H9 (cell line): ENCODE measurements around the gene SELENOK. TPM values are rescaled to one million over a fixed set of nuclear protein-coding genes. Genes with fewer than 3 reads are reported as not detected.

Source experiments
- DNase-seq: peaks from one replicate; pipeline ENCODE4 v3.0.0-alpha.2; 2017
- H2AFZ ChIP-seq: one replicate; pipeline ENCODE4 v1.6.1; 2013; ENCODE audit warnings: mild to moderate bottlenecking, low read length, control low read depth, moderate library complexity
- H2AK5ac ChIP-seq: 2 replicates; pipeline ENCODE4 v1.6.1; 2013; ENCODE audit warnings: low read length, control low read depth, mixed read lengths; ENCODE audit not compliant: insufficient read length
- H2BK120ac ChIP-seq: one replicate; pipeline ENCODE4 v1.6.1; 2013; ENCODE audit warnings: low read depth, mild to moderate bottlenecking, low read length, control low read depth, inconsistent platforms; ENCODE audit not compliant: poor library complexity, severe bottlenecking
- H2BK12ac ChIP-seq: 2 replicates; pipeline ENCODE4 v1.6.1; 2013; ENCODE audit warnings: low read length, control low read depth, mixed read lengths, low read depth; ENCODE audit not compliant: insufficient read length
- H2BK15ac ChIP-seq: 2 replicates; pipeline ENCODE4 v1.6.1; 2013; ENCODE audit warnings: low read depth, low read length, control low read depth
- H2BK20ac ChIP-seq: one replicate; pipeline ENCODE4 v1.6.1; 2013; ENCODE audit warnings: low read depth, mild to moderate bottlenecking, low read length, control low read depth, inconsistent platforms; ENCODE audit not compliant: poor library complexity, severe bottlenecking
- H2BK5ac ChIP-seq: 2 replicates; pipeline ENCODE4 v1.6.1; 2013; ENCODE audit warnings: low read length, control low read depth, mixed read lengths; ENCODE audit not compliant: insufficient read length
- H3K14ac ChIP-seq: 2 replicates; pipeline ENCODE4 v1.6.1; 2013; ENCODE audit warnings: low read length, control low read depth; ENCODE audit not compliant: insufficient read depth
- H3K18ac ChIP-seq: 2 replicates; pipeline ENCODE4 v1.6.1; 2013; ENCODE audit warnings: low read depth, mild to moderate bottlenecking, mixed read lengths, low read length, control low read depth; ENCODE audit not compliant: insufficient read length
- H3K23ac ChIP-seq: 2 replicates; pipeline ENCODE4 v1.6.1; 2013; ENCODE audit warnings: low read length, control low read depth, mixed read lengths, low read depth; ENCODE audit not compliant: insufficient read length
- H3K23me2 ChIP-seq: 2 replicates; pipeline ENCODE4 v1.6.1; 2013; ENCODE audit warnings: low read depth, mild to moderate bottlenecking, mixed read lengths, low read length, control low read depth; ENCODE audit not compliant: insufficient read length, poor library complexity, severe bottlenecking
- H3K27ac ChIP-seq: 2 replicates; pipeline ENCODE4 v1.5.1; 2013; ENCODE audit warnings: low read length, control low read depth, mixed read lengths, low read depth; ENCODE audit not compliant: insufficient read length
- H3K27me3 ChIP-seq: 2 replicates; pipeline ENCODE4 v1.6.1; 2013; ENCODE audit warnings: low read length, control low read depth, inconsistent platforms; ENCODE audit not compliant: insufficient read depth
- H3K4ac ChIP-seq: 2 replicates; pipeline ENCODE4 v1.6.1; 2013; ENCODE audit warnings: low read depth, mild to moderate bottlenecking, control low read depth, inconsistent platforms, low read length, moderate library complexity
- H3K4me1 ChIP-seq: 2 replicates; pipeline ENCODE4 v1.6.1; 2013; ENCODE audit warnings: low read length, control low read depth, inconsistent platforms; ENCODE audit not compliant: insufficient read depth
- H3K4me2 ChIP-seq: 2 replicates; pipeline ENCODE4 v1.6.1; 2013; ENCODE audit warnings: low read length, control low read depth, mixed read lengths; ENCODE audit not compliant: insufficient read length, insufficient read depth
- H3K56ac ChIP-seq: 2 replicates; pipeline ENCODE4 v1.6.1; 2013; ENCODE audit warnings: low read depth, mild to moderate bottlenecking, mixed read lengths, low read length, control low read depth; ENCODE audit not compliant: insufficient read length
- H3K79me1 ChIP-seq: 2 replicates; pipeline ENCODE4 v1.6.1; 2013; ENCODE audit warnings: low read depth, mild to moderate bottlenecking, moderate library complexity, low read length, control low read depth, inconsistent platforms; ENCODE audit not compliant: insufficient read depth, poor library complexity, severe bottlenecking
- H3K79me2 ChIP-seq: 2 replicates; pipeline ENCODE4 v1.6.1; 2013; ENCODE audit warnings: low read length, control low read depth, inconsistent platforms; ENCODE audit not compliant: insufficient read depth
- H3K9ac ChIP-seq: 2 replicates; pipeline ENCODE4 v1.6.1; 2013; ENCODE audit warnings: low read length, control low read depth, mixed read lengths; ENCODE audit not compliant: insufficient read length; ENCODE audit errors: extremely low read depth
- H3K9me3 ChIP-seq: one replicate; pipeline ENCODE4 v1.6.1; 2013; ENCODE audit warnings: low read depth, low read length, inconsistent platforms; ENCODE audit not compliant: control insufficient read depth
- H3T11ph ChIP-seq: one replicate; pipeline ENCODE4 v1.6.1; 2013; ENCODE audit warnings: mild to moderate bottlenecking, low read length, control low read depth, inconsistent platforms
- H4K20me1 ChIP-seq: one replicate; pipeline ENCODE4 v1.6.1; 2013; ENCODE audit not compliant: control insufficient read depth, insufficient read length, insufficient read depth
- H4K5ac ChIP-seq: 2 replicates; pipeline ENCODE4 v1.6.1; 2013; ENCODE audit warnings: low read depth, mild to moderate bottlenecking, mixed read lengths, low read length, control low read depth; ENCODE audit not compliant: insufficient read length
- H4K8ac ChIP-seq: replicated peaks from 2 replicates; pipeline ENCODE4 v1.6.1; 2013; ENCODE audit warnings: low read length, control low read depth, mixed read lengths, low read depth; ENCODE audit not compliant: insufficient read length
- H4K91ac ChIP-seq: 2 replicates; pipeline ENCODE4 v1.6.1; 2013; ENCODE audit warnings: low read depth, mild to moderate bottlenecking, moderate library complexity, mixed read lengths, low read length, control low read depth; ENCODE audit not compliant: insufficient read length
- H3K27ac Mint-ChIP-seq, 3 experiments: 2 replicates in 2 of 3; 3 replicates in 1 of 3; pipeline ENCODE4 v1.8.0; 2020 to 2021; ENCODE audit warnings: mixed read lengths in 3 of 3, mild to moderate bottlenecking in 1 of 3, moderate library complexity in 1 of 3
- H3K27me3 Mint-ChIP-seq: 2 replicates; pipeline ENCODE4 v1.8.0; 2021; ENCODE audit warnings: low read depth, mild to moderate bottlenecking, moderate library complexity, mixed read lengths
- H3K36me3 Mint-ChIP-seq, 3 experiments: 2 replicates in 2 of 3; 3 replicates in 1 of 3; pipeline ENCODE4 v1.8.0; 2020 to 2021; ENCODE audit warnings: low read depth in 3 of 3, mixed read lengths in 3 of 3; ENCODE audit not compliant: insufficient read depth in 1 of 3
- H3K4me1 Mint-ChIP-seq, 2 experiments: 2 replicates each; pipeline ENCODE4 v1.8.0; 2020; ENCODE audit warnings: mixed read lengths in 2 of 2
- H3K4me3 Mint-ChIP-seq, 2 experiments: 2 replicates in 1 of 2; 3 replicates in 1 of 2; pipeline ENCODE4 v1.8.0; 2020 to 2021; ENCODE audit warnings: mild to moderate bottlenecking in 2 of 2, mixed read lengths in 2 of 2, moderate library complexity in 1 of 2
- H3K9me3 Mint-ChIP-seq, 2 experiments: 2 replicates in 1 of 2; 3 replicates in 1 of 2; pipeline ENCODE4 v1.8.0; 2020; ENCODE audit warnings: mild to moderate bottlenecking in 2 of 2, mixed read lengths in 2 of 2, moderate library complexity in 1 of 2
- CTCF ChIP-seq: fragments of 200-600 bp; sonication (generic); conservative IDR thresholded peaks from 3 replicates; pipeline ENCODE4 v1.8.0; 2021; ENCODE audit warnings: antibody characterized with exemption, mild to moderate bottlenecking
- WGBS: extraction: QIAGEN DNeasy Blood & Tissue Kit; methylation state at CpG from one replicate; pipeline ENCODE4 v1.1.7; 2013; ENCODE audit warnings: missing lambda C conversion rate, low lambda C conversion rate, mixed read lengths; ENCODE audit not compliant: insufficient read length; ENCODE audit errors: extremely low coverage; 5-methylcytosine and 5-hydroxymethylcytosine counted together
- total RNA-seq: library from RNA; stranded (reverse); gene quantifications from 2 replicates; pipeline ENCODE4 v1.2.1, GENCODE V29; 2021

Gene SELENOK
- total RNA-seq, 1 experiment from 2014 or later, result 34.6 TPM

GRCh38 chr3:53936347-53936746, 44.7 kb upstream of the SELENOK start:
- no peaks in the 10 kb centered on the region for H3K4me1 ChIP-seq
- no peak overlapping the region for H3K4me2 ChIP-seq
- no peak overlapping the region for H3K18ac ChIP-seq
- no peaks in the 10 kb centered on the region for H3K4me1 Mint-ChIP-seq
- H2AK5ac ChIP-seq, result no peak overlapping the region
- no peak overlapping the region for H3K27ac ChIP-seq
- H3K36me3 Mint-ChIP-seq, result peaks cover 6 to 17% (median 8%) of the 10 kb centered on the region in 3 experiments; a peak in 6 of 7 replicates
- no peaks in the 10 kb centered on the region for H3K79me1 ChIP-seq
- H3K4me3 Mint-ChIP-seq, result no peak overlapping the region
- no peaks in the 10 kb centered on the region for H4K20me1 ChIP-seq
- H2AFZ ChIP-seq, result no peak overlapping the region
- no peak overlapping the region for H2BK12ac ChIP-seq
- no peak overlapping the region for H2BK15ac ChIP-seq
- H3K9ac ChIP-seq, result no peak overlapping the region
- no peaks in the 10 kb centered on the region for H3K79me2 ChIP-seq
- no peak overlapping the region for H3K27ac Mint-ChIP-seq
- H3K56ac ChIP-seq, result no peak overlapping the region
- H4K5ac ChIP-seq, result no peak overlapping the region
- H4K91ac ChIP-seq, result no peak overlapping the region
- WGBS, result no CpG with 5 or more reads among the region's 1 CpG
- H3K23me2 ChIP-seq, result no peaks in the 10 kb centered on the region
- no peak overlapping the region for H2BK20ac ChIP-seq
- no peak for DNase-seq
- H3K4ac ChIP-seq, result no peak overlapping the region
- no peak overlapping the region for H3T11ph ChIP-seq
- TF ChIP-seq CTCF, result no peak
- H2BK120ac ChIP-seq, result no peak overlapping the region
- no peak overlapping the region for H2BK5ac ChIP-seq
- H3K9me3 ChIP-seq, result no peaks in the 10 kb centered on the region
- H3K27me3 ChIP-seq, result no peaks in the 10 kb centered on the region
- H3K23ac ChIP-seq, result no peak overlapping the region
- H3K27me3 Mint-ChIP-seq, result no peaks in the 10 kb centered on the region; the same call in 1 of the 2 replicates
- peaks cover 15 to 17% of the 10 kb centered on the region in 2 experiments for H3K9me3 Mint-ChIP-seq
- no peak overlapping the region for H4K8ac ChIP-seq
- no peak overlapping the region for H3K14ac ChIP-seq
